Naive thymus-derived CD8-positive, alpha-beta T cell (primary cell): ENCODE measurements around the gene KIF20A. TPM values are rescaled to one million over a fixed set of nuclear protein-coding genes. Genes with fewer than 3 reads are reported as not detected.
A peak's percentile ranks its signal among the peaks of the same experiment; 100 is the strongest.

Experiments used
- ATAC-seq, 2 donors: fragments of 150-1000 bp; cut with Tn5 transposase in 1 of 2; sonication (Bioruptor Pico), chemical (Tn5 transposase) in 1 of 2; 1 replicate in 1 of 2; 2 replicates in 1 of 2; pipeline ENCODE4 v1.10.0; 2021; ENCODE audit warnings: mild to moderate bottlenecking in 2 of 2, moderate library complexity in 2 of 2
- POLR2A ChIA-PET: fragments of 350-600 bp; sonication (Branson Sonifier 250); formaldehyde crosslinking; loops from one replicate; lab custom pipeline; 2021; ENCODE audit warnings: antibody characterized with exemption; lab: Charles Lee
- DNase-seq, 10 donors: peaks; one replicate each; pipeline versions ENCODE4 v3.0.0 to v3.0.0-alpha.2; 2020 to 2022
- H3K27ac Mint-ChIP-seq, 10 donors: one replicate each; pipeline ENCODE4 v1.8.0; 2020 to 2022; ENCODE audit warnings: mild to moderate bottlenecking in 10 of 10, mixed read lengths in 10 of 10, moderate library complexity in 4 of 10, inconsistent platforms in 1 of 10
- H3K27me3 Mint-ChIP-seq, 5 donors: one replicate each; pipeline ENCODE4 v1.8.0; 2021 to 2022; ENCODE audit warnings: mixed read lengths in 5 of 5
- H3K36me3 Mint-ChIP-seq, 3 donors: one replicate each; pipeline ENCODE4 v1.8.0; 2020 to 2022; ENCODE audit warnings: mixed read lengths in 3 of 3, mild to moderate bottlenecking in 2 of 3, inconsistent platforms in 1 of 3
- H3K4me1 Mint-ChIP-seq, 4 donors: one replicate each; pipeline ENCODE4 v1.8.0; 2021 to 2022; ENCODE audit warnings: mixed read lengths in 4 of 4
- H3K4me3 Mint-ChIP-seq, 10 donors: one replicate each; pipeline ENCODE4 v1.8.0; 2020 to 2022; ENCODE audit warnings: mild to moderate bottlenecking in 10 of 10, mixed read lengths in 10 of 10, moderate library complexity in 6 of 10, inconsistent platforms in 1 of 10
- H3K9me3 Mint-ChIP-seq, 9 donors: one replicate each; pipeline ENCODE4 v1.8.0; 2020 to 2022; ENCODE audit warnings: mixed read lengths in 9 of 9, mild to moderate bottlenecking in 3 of 9, inconsistent platforms in 1 of 9, moderate library complexity in 1 of 9
- polyA plus RNA-seq, 3 donors: library from polyadenylated mRNA; unstranded; fragments of 300-500 nt; fragmentation: Illumina TruSeq; gene quantifications; one replicate each; pipeline ENCODE4 v1.2.3, GENCODE V29; 2021
- total RNA-seq, 8 experiments: library from RNA in 2 of 8; stranded (reverse) in 2 of 8; gene quantifications; one replicate each; pipeline ENCODE4 v1.2.3 and lab custom pipeline; 2021 to 2026

Gene KIF20A
- total and polyA plus RNA-seq, 5 experiments from 2014 or later = not detected

- POLR2A ChIA-PET = no interaction called here
- no peak for ATAC-seq
- H3K36me3 Mint-ChIP-seq = peaks cover 32 to 90% (median 66%) of the 10 kb centered on the region in 3 donors
- no peaks in the 10 kb centered on the region for H3K27me3 Mint-ChIP-seq
- no peak for DNase-seq
- no peaks in the 10 kb centered on the region for H3K9me3 Mint-ChIP-seq
- H3K4me3 Mint-ChIP-seq = no peak overlapping the region
- peak overlapping the region in 1 of 10 donors; percentile 53 for H3K27ac Mint-ChIP-seq
- peaks cover 0 to 6% (median 0%) of the 10 kb centered on the region in 4 donors for H3K4me1 Mint-ChIP-seq
Observed at GRCh38 chr5:138159666-138160065, 19.2 kb upstream of the KIF20A start.

- POLR2A ChIA-PET = interaction anchor here (0.6 kb wide), 1 partner anchor 11 kb away, joined by 4 read pairs; no protein-coding TSS in a partner anchor
- Mint-ChIP-seq H3K4me3 (no peak overlapping the region), H3K27ac (no peak overlapping the region), H3K4me1 (peaks cover 0 to 10% (median 0%) of the 10 kb centered on the region in 4 donors), H3K36me3 (peaks cover 37 to 99% (median 74%) of the 10 kb centered on the region in 3 donors), H3K9me3 (no peaks in the 10 kb centered on the region), H3K27me3 (no peaks in the 10 kb centered on the region)
- no peak for ATAC-seq
- no peak for DNase-seq
Observed at GRCh38 chr5:138160706-138161105, 18.2 kb upstream of the KIF20A start.

GRCh38 chr5:138163721-138164120 is 15.2 kb upstream of the KIF20A start:
- H3K4me3 Mint-ChIP-seq = no peak overlapping the region
- H3K9me3 Mint-ChIP-seq = no peaks in the 10 kb centered on the region
- H3K4me1 Mint-ChIP-seq = peaks cover 0 to 14% (median 0%) of the 10 kb centered on the region in 4 donors
- POLR2A ChIA-PET = no interaction called here
- H3K27me3 Mint-ChIP-seq = no peaks in the 10 kb centered on the region
- ATAC-seq (no peak), DNase-seq (no peak)
- peak overlapping the region in 2 of 10 donors; percentile 39 to 79 for H3K27ac Mint-ChIP-seq
- peaks cover 32 to 97% (median 69%) of the 10 kb centered on the region in 3 donors for H3K36me3 Mint-ChIP-seq

GRCh38 chr5:138169124-138169523 is 9.8 kb upstream of the KIF20A start:
- Mint-ChIP-seq H3K9me3 (no peaks in the 10 kb centered on the region), H3K4me1 (peaks cover 0 to 16% (median 7%) of the 10 kb centered on the region in 4 donors), H3K27ac (no peak overlapping the region), H3K36me3 (peaks cover 21 to 96% (median 41%) of the 10 kb centered on the region in 3 donors), H3K4me3 (no peak overlapping the region), H3K27me3 (no peaks in the 10 kb centered on the region)
- DNase-seq (no peak), ATAC-seq (no peak)
- POLR2A ChIA-PET = no interaction called here

- Mint-ChIP-seq H3K27me3 (no peaks in the 10 kb centered on the region), H3K27ac (no peak overlapping the region), H3K9me3 (no peaks in the 10 kb centered on the region), H3K4me1 (peaks cover 0 to 11% (median 9%) of the 10 kb centered on the region in 4 donors), H3K36me3 (peaks cover 10 to 96% (median 33%) of the 10 kb centered on the region in 3 donors), H3K4me3 (no peak overlapping the region)
- no peak for ATAC-seq
- DNase-seq = no peak
- POLR2A ChIA-PET = interaction anchor here (0.6 kb wide), 1 partner anchor 98 kb away, joined by 8 read pairs; no protein-coding TSS in a partner anchor
Observed at GRCh38 chr5:138170299-138170698, 8.6 kb upstream of the KIF20A start.

GRCh38 chr5:138177941-138178515 is 884 bp upstream of the KIF20A start:
- Mint-ChIP-seq H3K4me1 (peaks cover 0 to 16% (median 9%) of the 10 kb centered on the region in 4 donors), H3K9me3 (no peaks in the 10 kb centered on the region), H3K27ac (no peak overlapping the region), H3K36me3 (peaks cover 0 to 27% (median 4%) of the 10 kb centered on the region in 3 donors), H3K27me3 (no peaks in the 10 kb centered on the region), H3K4me3 (no peak overlapping the region)
- POLR2A ChIA-PET = interaction anchor here (0.8 to 2.4 kb wide), 5 partner anchors 10 to 398 kb away, joined by 3 to 18 read pairs (median 4); partner anchors contain the start of genes CDC23, HSPA9 and KDM3B
- DNase-seq (peak in 2 of 10 donors; percentile 11 to 35), ATAC-seq (peak; percentile 5 to 26)

GRCh38 chr5:138179277-138179857 is 455 bp downstream of the KIF20A start:
- Mint-ChIP-seq H3K27me3 (no peaks in the 10 kb centered on the region), H3K27ac (peak overlapping the region in 2 of 10 donors; percentile 9 to 81), H3K4me3 (peak overlapping the region in 1 of 10 donors; percentile 6), H3K9me3 (no peaks in the 10 kb centered on the region), H3K4me1 (peaks cover 0 to 11% (median 4%) of the 10 kb centered on the region in 4 donors), H3K36me3 (peaks cover 0 to 16% (median 4%) of the 10 kb centered on the region in 3 donors)
- no peak for DNase-seq
- ATAC-seq = no peak
- POLR2A ChIA-PET = interaction anchor here (0.6 to 2.4 kb wide), 7 partner anchors 34 to 396 kb away, joined by 3 to 18 read pairs (median 4); partner anchors contain the start of genes CDC23, ETF1, FAM53C and HSPA9

- peaks cover 0 to 7% (median 3%) of the 10 kb centered on the region in 4 donors for H3K4me1 Mint-ChIP-seq
- H3K4me3 Mint-ChIP-seq = peak overlapping the region in 7 of 10 donors; percentile 33 to 67 (median 42)
- ATAC-seq (no peak), DNase-seq (peak in 4 of 10 donors; percentile 2 to 32 (median 24))
- no peak overlapping the region for H3K27ac Mint-ChIP-seq
- no peaks in the 10 kb centered on the region for H3K27me3 Mint-ChIP-seq
- H3K36me3 Mint-ChIP-seq = peaks cover 0 to 12% (median 1%) of the 10 kb centered on the region in 3 donors
- H3K9me3 Mint-ChIP-seq = no peaks in the 10 kb centered on the region
- POLR2A ChIA-PET = interaction anchor here (1.0 kb wide), 1 partner anchor 35 kb away, joined by 4 read pairs; no protein-coding TSS in a partner anchor
Observed at GRCh38 chr5:138180183-138180782, 1.4 kb downstream of the KIF20A start.

- DNase-seq (no peak), ATAC-seq (no peak)
- Mint-ChIP-seq H3K4me3 (no peak overlapping the region), H3K27ac (no peak overlapping the region), H3K36me3 (peaks cover 0 to 12% (median 0%) of the 10 kb centered on the region in 3 donors), H3K27me3 (no peaks in the 10 kb centered on the region), H3K9me3 (no peaks in the 10 kb centered on the region), H3K4me1 (peaks cover 0 to 6% (median 2%) of the 10 kb centered on the region in 4 donors)
- POLR2A ChIA-PET = interaction anchor here (1.0 kb wide), 1 partner anchor 35 kb away, joined by 4 read pairs; no protein-coding TSS in a partner anchor
Observed at GRCh38 chr5:138180841-138181240, 1.9 kb downstream of the KIF20A start.

GRCh38 chr5:138182808-138183207 is 3.9 kb downstream of the KIF20A start:
- Mint-ChIP-seq H3K9me3 (no peaks in the 10 kb centered on the region), H3K27ac (no peak overlapping the region), H3K4me1 (peaks cover 0 to 2% (median 0%) of the 10 kb centered on the region in 4 donors), H3K27me3 (no peaks in the 10 kb centered on the region), H3K36me3 (peaks cover 0 to 19% (median 3%) of the 10 kb centered on the region in 3 donors), H3K4me3 (no peak overlapping the region)
- POLR2A ChIA-PET = no interaction called here
- no peak for DNase-seq
- ATAC-seq = no peak

GRCh38 chr5:138186002-138186447 is 7.1 kb downstream of the KIF20A start:
- POLR2A ChIA-PET = interaction anchor here (1.4 kb wide), 1 partner anchor 15 kb away, joined by 3 read pairs; no protein-coding TSS in a partner anchor
- Mint-ChIP-seq H3K27ac (peak overlapping the region in 6 of 10 donors; percentile 3 to 61 (median 44)), H3K36me3 (peaks cover 0 to 51% (median 9%) of the 10 kb centered on the region in 3 donors), H3K4me1 (no peaks in the 10 kb centered on the region), H3K9me3 (no peaks in the 10 kb centered on the region), H3K27me3 (no peaks in the 10 kb centered on the region), H3K4me3 (no peak overlapping the region)
- ATAC-seq = no peak
- no peak for DNase-seq

- ATAC-seq = no peak
- peak overlapping the region in 1 of 10 donors; percentile 52 for H3K27ac Mint-ChIP-seq
- POLR2A ChIA-PET = no interaction called here
- H3K36me3 Mint-ChIP-seq = peaks cover 5 to 77% (median 9%) of the 10 kb centered on the region in 3 donors
- no peak for DNase-seq
- no peaks in the 10 kb centered on the region for H3K9me3 Mint-ChIP-seq
- peaks cover 0 to 2% (median 0%) of the 10 kb centered on the region in 4 donors for H3K4me1 Mint-ChIP-seq
- no peaks in the 10 kb centered on the region for H3K27me3 Mint-ChIP-seq
- no peak overlapping the region for H3K4me3 Mint-ChIP-seq
Observed at GRCh38 chr5:138188626-138189025, 9.7 kb downstream of the KIF20A start.
